B cell (primary cell): ENCODE measurements around the gene FGFR2. TPM values are rescaled to one million over a fixed set of nuclear protein-coding genes. Genes with fewer than 3 reads are reported as not detected.

Experiments used
- ATAC-seq: fragments of 200-7000 bp; cut with Tn5 transposase; one replicate; pipeline ENCODE4 v1.10.0; 2021; ENCODE audit warnings: low read depth, mild to moderate bottlenecking, moderate number of reproducible peaks, moderate library complexity
- CTCF ChIA-PET: fragments of 350-600 bp; sonication (Branson Sonifier 250); formaldehyde crosslinking; loops from one replicate; lab custom pipeline; 2021; ENCODE audit warnings: antibody characterized with exemption, inconsistent platforms; lab: Charles Lee
- POLR2A ChIA-PET: fragments of 350-600 bp; sonication (Branson Sonifier 250); formaldehyde crosslinking; loops from one replicate; lab custom pipeline; 2021; ENCODE audit warnings: antibody characterized with exemption; lab: Charles Lee
- DNase-seq: peaks from one replicate; pipeline ENCODE4 v3.0.0; 2013
- H2AFZ ChIP-seq: 2 replicates; pipeline ENCODE4 v1.6.1; 2012; ENCODE audit warnings: mild to moderate bottlenecking, low read depth, low read length; ENCODE audit not compliant: insufficient read depth, poor library complexity, severe bottlenecking
- H3K27ac ChIP-seq, 2 donors: 1 replicate in 1 of 2; 2 replicates in 1 of 2; pipeline ENCODE4 v1.5.1; 2012 to 2013; ENCODE audit warnings: low read length in 2 of 2, mild to moderate bottlenecking in 2 of 2, moderate library complexity in 1 of 2
- H3K27me3 ChIP-seq, 4 experiments: fragments of 200-600 bp in 1 of 4; sonication (generic) in 1 of 4; replicated peaks in 1 of 4; 1 replicate in 2 of 4; 2 replicates in 2 of 4; pipeline versions ENCODE4 v1.6.1 to v1.7.0; 2013 to 2016; ENCODE audit warnings: low read length in 3 of 4, mild to moderate bottlenecking in 2 of 4, mixed read lengths in 1 of 4, moderate library complexity in 1 of 4; ENCODE audit not compliant: insufficient read depth in 4 of 4, control insufficient read depth in 3 of 4; ENCODE audit errors: control extremely low read depth in 1 of 4
- H3K36me3 ChIP-seq, 2 experiments: replicated peaks in 1 of 2; 1 replicate in 1 of 2; 2 replicates in 1 of 2; pipeline versions ENCODE4 v1.6.1 to v1.7.1; 2013; ENCODE audit warnings: low read length in 1 of 2; ENCODE audit not compliant: insufficient read depth in 2 of 2, control insufficient read depth in 1 of 2; ENCODE audit errors: control extremely low read depth in 1 of 2, extremely low read depth in 1 of 2
- H3K4me1 ChIP-seq, 2 donors: fragments of 200-600 bp in 1 of 2; sonication (generic) in 1 of 2; 1 replicate in 1 of 2; 2 replicates in 1 of 2; pipeline versions ENCODE4 v1.5.1 to v1.6.1; 2013 to 2017; ENCODE audit warnings: low read length in 2 of 2; ENCODE audit not compliant: control insufficient read depth in 2 of 2, insufficient read depth in 2 of 2
- H3K4me2 ChIP-seq: replicated peaks from 2 replicates; pipeline ENCODE3; 2012; ENCODE audit warnings: mild to moderate bottlenecking, low read depth, low read length; ENCODE audit not compliant: poor library complexity, severe bottlenecking
- H3K4me3 ChIP-seq, 5 experiments: fragments of 200-600 bp in 1 of 5; sonication (generic) in 1 of 5; 1 replicate in 3 of 5; 2 replicates in 2 of 5; pipeline versions ENCODE4 v1.5.1 to v1.7.0; 2011 to 2016; ENCODE audit warnings: low read length in 4 of 5, mild to moderate bottlenecking in 4 of 5, low read depth in 2 of 5, control low read depth in 1 of 5, moderate library complexity in 1 of 5; ENCODE audit not compliant: insufficient read depth in 1 of 5; ENCODE audit errors: control extremely low read depth in 1 of 5, extremely low read depth in 1 of 5
- H3K79me2 ChIP-seq: fragments of 200-600 bp; sonication (generic); one replicate; pipeline ENCODE4 v1.6.0; 2016; ENCODE audit warnings: low read length; ENCODE audit not compliant: control insufficient read depth, insufficient read depth
- H3K9ac ChIP-seq: fragments of 200-600 bp; sonication (generic); 2 replicates; pipeline ENCODE4 v1.6.1; 2017; ENCODE audit warnings: mild to moderate bottlenecking, low read length, moderate library complexity
- H3K9me3 ChIP-seq, 3 donors: one replicate each; pipeline versions ENCODE4 v1.6.1 to v1.7.1; 2013; ENCODE audit warnings: low read length in 2 of 3; ENCODE audit not compliant: control insufficient read depth in 2 of 3, insufficient read depth in 1 of 3; ENCODE audit errors: control extremely low read depth in 1 of 3
- H4K20me1 ChIP-seq: 2 replicates; pipeline ENCODE4 v1.6.0; 2012; ENCODE audit warnings: mild to moderate bottlenecking, low read length; ENCODE audit not compliant: insufficient read depth, control insufficient read depth, poor library complexity, severe bottlenecking
- H3K27ac Mint-ChIP-seq: one replicate; pipeline ENCODE4 v1.8.0; 2021; ENCODE audit warnings: mixed read lengths
- H3K27me3 Mint-ChIP-seq: one replicate; pipeline ENCODE4 v1.8.0; 2021; ENCODE audit warnings: mixed read lengths
- H3K4me1 Mint-ChIP-seq: one replicate; pipeline ENCODE4 v1.8.0; 2021; ENCODE audit warnings: mixed read lengths
- H3K4me3 Mint-ChIP-seq: one replicate; pipeline ENCODE4 v1.8.0; 2021; ENCODE audit warnings: mixed read lengths
- H3K9me3 Mint-ChIP-seq: one replicate; pipeline ENCODE4 v1.8.0; 2022; ENCODE audit warnings: mixed read lengths; ENCODE audit not compliant: insufficient read depth
- CTCF ChIP-seq: fragments of 200-600 bp; IDR thresholded peaks from one replicate; pipeline ENCODE4 v1.8.0; 2022; ENCODE audit warnings: antibody characterized with exemption, mild to moderate bottlenecking
- EZH2 ChIP-seq: IDR thresholded peaks from 2 replicates; pipeline ENCODE4 v1.6.1; 2012; ENCODE audit warnings: borderline replicate concordance, low read depth, mild to moderate bottlenecking, moderate library complexity, low read length; ENCODE audit not compliant: insufficient read depth, poor library complexity, severe bottlenecking
- WGBS: methylation state at CpG from one replicate; pipeline ENCODE4 v1.1.5; 2013; ENCODE audit warnings: missing lambda C conversion rate; ENCODE audit not compliant: insufficient coverage; 5-methylcytosine and 5-hydroxymethylcytosine counted together
- intact Hi-C: fragments of 100-400 bp; cut with micrococcal nuclease; formaldehyde crosslinking; loops from one replicate; pipeline ENCODE4 v1.10.0; 2022
- polyA plus RNA-seq: library from polyadenylated mRNA; depleted of rRNA; stranded (reverse); fragments of >200 nt; gene quantifications from 2 replicates; pipeline ENCODE4 v1.2.3, GENCODE V29; 2012
- total RNA-seq, 2 donors: library from RNA; stranded (reverse); fragments of 120-200 nt in 1 of 2; gene quantifications; 1 replicate in 1 of 2; 2 replicates in 1 of 2; pipeline versions ENCODE4 v1.2.3 to v1.2.4, GENCODE V29; 2013 to 2022

FGFR2 gene
- total and polyA plus RNA-seq, 2 donors (not counting 1 experiment from before 2014, with no cell fraction given): not detected

- ChIA-PET POLR2A (no interaction called here), CTCF (no interaction called here)
- no peak overlapping the region for H3K27ac ChIP-seq
- H3K4me2 ChIP-seq: no peak overlapping the region
- Mint-ChIP-seq H3K4me1 (no peaks in the 10 kb centered on the region), H3K9me3 (peaks cover 1% of the 10 kb centered on the region), H3K27ac (no peak overlapping the region), H3K27me3 (no peaks in the 10 kb centered on the region), H3K4me3 (no peak overlapping the region)
- no peaks in the 10 kb centered on the region for H3K79me2 ChIP-seq
- no peaks in the 10 kb centered on the region for H4K20me1 ChIP-seq
- H3K9me3 ChIP-seq: peaks cover 0 to 9% (median 0%) of the 10 kb centered on the region in 3 donors
- TF ChIP-seq EZH2 (no peak), CTCF (no peak)
- no peak overlapping the region for H3K4me3 ChIP-seq
- H2AFZ ChIP-seq: no peak overlapping the region
- 83% methylated on average over 6 of the region's 7 CpGs for WGBS
- DNase-seq (no peak), ATAC-seq (no peak)
- H3K36me3 ChIP-seq: no peaks in the 10 kb centered on the region
- no peaks in the 10 kb centered on the region for H3K27me3 ChIP-seq
- intact Hi-C loops: no loop called here
- H3K4me1 ChIP-seq: no peaks in the 10 kb centered on the region
- H3K9ac ChIP-seq: no peak overlapping the region
Measured at GRCh38 chr10:121543545-121543944, 54.7 kb downstream of the FGFR2 start.

GRCh38 chr10:121541450-121542120, 56.7 kb downstream of the FGFR2 start:
- peaks cover 1% of the 10 kb centered on the region for H3K9me3 Mint-ChIP-seq
- H3K27me3 Mint-ChIP-seq: no peaks in the 10 kb centered on the region
- ATAC-seq (no peak), DNase-seq (no peak)
- Histone ChIP-seq H3K4me1 (no peaks in the 10 kb centered on the region), H3K27me3 (no peaks in the 10 kb centered on the region), H3K4me2 (no peak overlapping the region), H2AFZ (no peak overlapping the region), H3K9me3 (peaks cover 0 to 9% (median 0%) of the 10 kb centered on the region in 3 donors), H3K27ac (no peak overlapping the region), H3K79me2 (no peaks in the 10 kb centered on the region), H3K9ac (no peak overlapping the region), H4K20me1 (no peaks in the 10 kb centered on the region), H3K36me3 (no peaks in the 10 kb centered on the region), H3K4me3 (no peak overlapping the region)
- ChIA-PET CTCF (no interaction called here), POLR2A (no interaction called here)
- no peak overlapping the region for H3K4me3 Mint-ChIP-seq
- intact Hi-C loops: no loop called here
- TF ChIP-seq CTCF: no peak
- no peak for TF ChIP-seq EZH2
- WGBS: no CpG with 5 or more reads among the region's 8 CpGs
- H3K4me1 Mint-ChIP-seq: no peaks in the 10 kb centered on the region
- no peak overlapping the region for H3K27ac Mint-ChIP-seq
